HEK293 (cell line): ENCODE results near the gene PCDHGA5.

Experiments used
- CTCF ChIA-PET: fragments of 350-600 bp; formaldehyde crosslinking; extraction: SDS; loops from one replicate; lab custom pipeline; 2021; ENCODE audit warnings: antibody characterized with exemption; lab: Yijun Ruan, JAX
- POLR2A ChIA-PET: fragments of 300-600 bp; formaldehyde crosslinking; extraction: SDS; loops from one replicate; lab custom pipeline; 2020; ENCODE audit warnings: antibody characterized with exemption, inconsistent platforms; lab: Yijun Ruan, JAX
- H3K27ac ChIP-seq: fragments of 200-500 bp; sonication (Bioruptor generic); 2 replicates; pipeline ENCODE4 v1.5.1; 2014; ENCODE audit warnings: low read depth, low read length, control low read depth, inconsistent platforms; ENCODE audit errors: extremely low read depth
- H3K36me3 ChIP-seq, 2 experiments: fragments of 200-500 bp in 1 of 2; sonication (Bioruptor generic) in 1 of 2; 1 replicate in 1 of 2; 2 replicates in 1 of 2; pipeline ENCODE4 v1.5.1; 2014 to 2017; ENCODE audit warnings: inconsistent platforms in 2 of 2, low read length in 2 of 2; ENCODE audit not compliant: control insufficient read depth in 2 of 2, insufficient read depth in 1 of 2
- H3K4me1 ChIP-seq: fragments of 200-500 bp; sonication (Bioruptor generic); 2 replicates; pipeline ENCODE4 v1.5.1; 2014; ENCODE audit warnings: mild to moderate bottlenecking, low read length, inconsistent platforms; ENCODE audit not compliant: control insufficient read depth, insufficient read depth
- H3K4me3 ChIP-seq: 2 replicates; pipeline ENCODE4 v1.5.1; 2011; ENCODE audit warnings: low read depth, mild to moderate bottlenecking, control low read depth, low read length, moderate library complexity
- H3K9me3 ChIP-seq: fragments of 200-500 bp; sonication (Bioruptor generic); 2 replicates; pipeline ENCODE4 v1.5.1; 2014; ENCODE audit warnings: low read depth, low read length, inconsistent platforms; ENCODE audit not compliant: control insufficient read depth, insufficient read depth
- SALL2 ChIP-seq: fragments of 450-650 bp; formaldehyde crosslinking; IDR thresholded peaks from 2 replicates; pipeline ENCODE4 v1.5.0; 2017; ENCODE audit warnings: missing biosample characterization, mild to moderate bottlenecking, missing genetic modification characterization, borderline replicate concordance
- ZNF133 ChIP-seq: fragments of 450-650 bp; formaldehyde crosslinking; IDR thresholded peaks from 2 replicates; pipeline ENCODE4 v1.5.1; 2016; ENCODE audit warnings: missing biosample characterization, missing genetic modification characterization
- ZNF2 ChIP-seq: fragments of 450-650 bp; formaldehyde crosslinking; IDR thresholded peaks from 2 replicates; pipeline ENCODE4 v1.5.1; 2016; ENCODE audit warnings: missing biosample characterization, missing genetic modification characterization
- ZNF324 ChIP-seq: fragments of 450-650 bp; formaldehyde crosslinking; IDR thresholded peaks from 2 replicates; pipeline ENCODE4 v1.5.1; 2016; ENCODE audit warnings: missing biosample characterization, missing genetic modification characterization
- ZNF510 ChIP-seq: fragments of 450-650 bp; formaldehyde crosslinking; IDR thresholded peaks from 2 replicates; pipeline ENCODE4 v1.5.1; 2018; ENCODE audit warnings: mild to moderate bottlenecking, missing genetic modification characterization, missing biosample characterization; ENCODE audit not compliant: insufficient replicate concordance
- ZNF600 ChIP-seq: fragments of 450-650 bp; formaldehyde crosslinking; IDR thresholded peaks from 2 replicates; pipeline ENCODE4 v1.5.1; 2016; ENCODE audit warnings: missing biosample characterization, missing genetic modification characterization
- ZNF621 ChIP-seq: fragments of 450-650 bp; formaldehyde crosslinking; IDR thresholded peaks from 2 replicates; pipeline ENCODE4 v1.5.1; 2017; ENCODE audit warnings: missing biosample characterization, missing genetic modification characterization
- ZNF654 ChIP-seq: fragments of 450-650 bp; formaldehyde crosslinking; IDR thresholded peaks from 2 replicates; pipeline ENCODE4 v1.5.1; 2016; ENCODE audit warnings: low read depth, missing biosample characterization, missing genetic modification characterization
- TF ChIP-seq, protein P1 (sequence below): fragments of 450-650 bp; formaldehyde crosslinking; IDR thresholded peaks from 2 replicates; pipeline ENCODE4 v1.5.1; 2016; ENCODE audit warnings: missing biosample characterization, missing genetic modification characterization
- TF ChIP-seq, protein P2 (sequence below): fragments of 450-650 bp; formaldehyde crosslinking; IDR thresholded peaks from 2 replicates; pipeline ENCODE4 v1.5.1; 2016; ENCODE audit warnings: missing biosample characterization, missing genetic modification characterization
- TF ChIP-seq, protein P3 (sequence below): fragments of 450-650 bp; formaldehyde crosslinking; IDR thresholded peaks from 2 replicates; pipeline ENCODE4 v1.5.0; 2017; ENCODE audit warnings: missing biosample characterization, missing genetic modification characterization, borderline replicate concordance
- TF ChIP-seq, protein P4 (sequence below): fragments of 450-650 bp; formaldehyde crosslinking; IDR thresholded peaks from 2 replicates; pipeline ENCODE4 v1.5.1; 2016; ENCODE audit warnings: missing biosample characterization, missing genetic modification characterization
- TF ChIP-seq, protein P5 (sequence below): fragments of 450-650 bp; formaldehyde crosslinking; IDR thresholded peaks from 2 replicates; pipeline ENCODE4 v1.5.1; 2017; ENCODE audit warnings: missing biosample characterization, missing genetic modification characterization
- TF ChIP-seq, protein P6 (sequence below): fragments of 450-650 bp; formaldehyde crosslinking; IDR thresholded peaks from 2 replicates; pipeline ENCODE4 v1.5.1; 2016; ENCODE audit warnings: missing biosample characterization, missing genetic modification characterization

Gene PCDHGA5

DNA sequence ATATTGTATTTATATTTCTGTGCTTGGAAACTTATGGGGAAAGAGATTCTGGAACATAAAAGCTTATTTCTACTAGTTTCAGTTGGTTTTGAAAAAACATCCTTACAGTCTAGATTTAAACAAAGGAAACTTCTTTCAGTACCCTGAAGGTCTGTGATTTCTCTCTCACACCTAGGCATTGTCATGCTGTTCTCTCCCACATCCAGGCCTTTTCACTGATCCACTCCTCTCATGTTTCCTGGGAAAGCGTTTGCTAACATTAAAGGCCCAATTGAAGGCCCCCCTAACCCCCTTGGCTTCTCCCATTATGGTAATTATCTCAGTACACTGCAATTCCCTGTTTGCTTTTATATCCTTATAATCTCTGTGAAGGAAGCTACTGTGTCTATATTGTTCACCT lies 21.2 kb upstream of the PCDHGA5 start (continued):
- TF ChIP-seq, protein P1, sequence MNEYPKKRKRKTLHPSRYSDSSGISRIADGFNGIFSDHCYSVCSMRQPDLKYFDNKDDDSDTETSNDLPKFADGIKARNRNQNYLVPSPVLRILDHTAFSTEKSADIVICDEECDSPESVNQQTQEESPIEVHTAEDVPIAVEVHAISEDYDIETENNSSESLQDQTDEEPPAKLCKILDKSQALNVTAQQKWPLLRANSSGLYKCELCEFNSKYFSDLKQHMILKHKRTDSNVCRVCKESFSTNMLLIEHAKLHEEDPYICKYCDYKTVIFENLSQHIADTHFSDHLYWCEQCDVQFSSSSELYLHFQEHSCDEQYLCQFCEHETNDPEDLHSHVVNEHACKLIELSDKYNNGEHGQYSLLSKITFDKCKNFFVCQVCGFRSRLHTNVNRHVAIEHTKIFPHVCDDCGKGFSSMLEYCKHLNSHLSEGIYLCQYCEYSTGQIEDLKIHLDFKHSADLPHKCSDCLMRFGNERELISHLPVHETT (tag by site-specific recombination) = no peak
- TF ChIP-seq ZNF324 (tag by site-specific recombination) = no peak

DNA sequence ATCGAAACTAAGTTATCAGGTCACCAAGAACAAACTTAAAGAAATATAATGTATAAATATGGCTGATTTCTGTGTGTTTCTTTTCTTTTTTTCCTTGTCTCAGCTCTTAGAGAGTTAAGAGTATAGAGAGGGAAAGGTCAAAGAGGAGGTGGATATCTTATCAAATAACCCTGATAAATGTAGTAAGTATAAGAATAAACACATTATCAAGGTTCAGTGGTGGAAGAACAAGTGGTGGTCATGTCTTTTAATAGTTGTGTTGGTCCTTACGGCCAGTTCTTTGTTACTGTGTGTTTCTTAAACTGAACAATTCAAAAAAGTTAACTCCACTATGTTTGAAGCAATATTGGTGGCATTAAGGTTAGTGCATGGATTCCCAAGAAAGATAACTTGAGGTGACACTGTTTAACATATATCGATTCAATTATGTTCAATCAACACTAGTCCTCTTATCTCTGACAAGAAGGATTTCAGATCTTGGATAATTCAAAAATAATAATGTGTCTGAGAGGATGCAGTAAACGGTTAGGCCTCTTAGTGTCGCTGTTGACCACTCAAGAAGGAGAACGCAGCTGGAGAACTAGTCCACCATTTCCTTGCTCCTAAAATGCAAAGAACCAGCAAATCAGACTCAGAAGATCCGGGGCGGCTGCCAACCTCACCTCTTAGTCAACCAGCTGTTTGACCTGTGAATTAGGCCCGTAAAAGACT lies 20.6 kb upstream of the PCDHGA5 start, which contains the start of gene PCDHGA3:
Gene PCDHGA3, plus strand, starts transcription at position 588 of the 711 bp plus-strand sequence. CDS start 205 bp downstream, outside the sequence.
- Histone ChIP-seq H3K4me1 (no peaks in the 10 kb centered on the region), H3K9me3 (no peaks in the 10 kb centered on the region), H3K36me3 (no peaks in the 10 kb centered on the region), H3K4me3 (no peak within 1 kb of the TSS), H3K27ac (no peak within 1 kb of the TSS)
- POLR2A ChIA-PET = interaction anchor here (1.0 kb wide), 1 partner anchor 23 kb away, joined by 6 read pairs; the partner anchor contains the start of gene TAF7
- CTCF ChIA-PET = interaction anchor here (0.6 to 3.3 kb wide), 13 partner anchors 9 to 223 kb away, joined by 3 to 21 read pairs (median 7); partner anchors contain the start of genes PCDHGA1, PCDHGA5, PCDHGB5 and TAF7
- TF ChIP-seq ZNF133 (tag by site-specific recombination) = no peak
- TF ChIP-seq, protein P2, sequence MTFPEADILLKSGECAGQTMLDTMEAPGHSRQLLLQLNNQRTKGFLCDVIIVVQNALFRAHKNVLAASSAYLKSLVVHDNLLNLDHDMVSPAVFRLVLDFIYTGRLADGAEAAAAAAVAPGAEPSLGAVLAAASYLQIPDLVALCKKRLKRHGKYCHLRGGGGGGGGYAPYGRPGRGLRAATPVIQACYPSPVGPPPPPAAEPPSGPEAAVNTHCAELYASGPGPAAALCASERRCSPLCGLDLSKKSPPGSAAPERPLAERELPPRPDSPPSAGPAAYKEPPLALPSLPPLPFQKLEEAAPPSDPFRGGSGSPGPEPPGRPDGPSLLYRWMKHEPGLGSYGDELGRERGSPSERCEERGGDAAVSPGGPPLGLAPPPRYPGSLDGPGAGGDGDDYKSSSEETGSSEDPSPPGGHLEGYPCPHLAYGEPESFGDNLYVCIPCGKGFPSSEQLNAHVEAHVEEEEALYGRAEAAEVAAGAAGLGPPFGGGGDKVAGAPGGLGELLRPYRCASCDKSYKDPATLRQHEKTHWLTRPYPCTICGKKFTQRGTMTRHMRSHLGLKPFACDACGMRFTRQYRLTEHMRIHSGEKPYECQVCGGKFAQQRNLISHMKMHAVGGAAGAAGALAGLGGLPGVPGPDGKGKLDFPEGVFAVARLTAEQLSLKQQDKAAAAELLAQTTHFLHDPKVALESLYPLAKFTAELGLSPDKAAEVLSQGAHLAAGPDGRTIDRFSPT (tag by site-specific recombination) = no peak
- peak; percentile 30; the same call in 1 of the 2 replicates for TF ChIP-seq ZNF2 (tag by site-specific recombination)
- no peak for TF ChIP-seq ZNF510 (tag by site-specific recombination)
- no peak for TF ChIP-seq SALL2
- peak; percentile 20; the same call in 1 of the 2 replicates for TF ChIP-seq ZNF654 (tag by site-specific recombination)

DNA sequence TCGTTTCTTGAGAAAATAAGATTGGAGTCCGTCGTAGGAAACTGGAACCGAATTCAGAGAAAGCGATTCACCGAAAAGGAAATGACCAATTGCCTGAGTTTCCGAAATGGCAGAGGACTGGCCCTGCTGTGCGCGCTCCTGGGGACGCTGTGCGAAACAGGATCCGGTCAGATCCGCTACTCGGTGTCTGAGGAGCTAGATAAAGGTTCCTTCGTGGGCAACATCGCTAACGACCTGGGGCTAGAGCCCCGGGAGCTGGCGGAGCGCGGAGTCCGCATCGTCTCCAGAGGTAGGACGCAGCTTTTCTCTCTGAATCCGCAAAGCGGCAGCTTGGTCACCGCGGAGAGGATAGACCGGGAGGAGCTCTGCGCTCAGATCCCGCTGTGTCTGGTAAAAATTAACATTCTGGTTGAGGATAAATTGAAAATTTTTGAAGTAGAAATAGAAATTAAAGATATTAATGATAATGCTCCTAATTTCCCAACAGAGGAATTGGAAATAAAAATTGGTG lies 20.0 kb upstream of the PCDHGA5 start:
- no peaks in the 10 kb centered on the region for H3K9me3 ChIP-seq
- POLR2A ChIA-PET = interaction anchor here (1.0 kb wide), 1 partner anchor 24 kb away, joined by 6 read pairs; the partner anchor contains the start of gene TAF7
- CTCF ChIA-PET = interaction anchor here (0.7 to 3.3 kb wide), 10 partner anchors 10 to 223 kb away, joined by 3 to 21 read pairs (median 6); partner anchors contain the start of genes PCDHGA1, PCDHGA11, PCDHGA4 and TAF7

More for the DNA sequence above, 20.0 kb upstream of the PCDHGA5 start:
- Histone ChIP-seq H3K36me3 (no peaks in the 10 kb centered on the region), H3K4me3 (no peak overlapping the region), H3K4me1 (no peaks in the 10 kb centered on the region), H3K27ac (no peak overlapping the region)
- TF ChIP-seq, protein P3, sequence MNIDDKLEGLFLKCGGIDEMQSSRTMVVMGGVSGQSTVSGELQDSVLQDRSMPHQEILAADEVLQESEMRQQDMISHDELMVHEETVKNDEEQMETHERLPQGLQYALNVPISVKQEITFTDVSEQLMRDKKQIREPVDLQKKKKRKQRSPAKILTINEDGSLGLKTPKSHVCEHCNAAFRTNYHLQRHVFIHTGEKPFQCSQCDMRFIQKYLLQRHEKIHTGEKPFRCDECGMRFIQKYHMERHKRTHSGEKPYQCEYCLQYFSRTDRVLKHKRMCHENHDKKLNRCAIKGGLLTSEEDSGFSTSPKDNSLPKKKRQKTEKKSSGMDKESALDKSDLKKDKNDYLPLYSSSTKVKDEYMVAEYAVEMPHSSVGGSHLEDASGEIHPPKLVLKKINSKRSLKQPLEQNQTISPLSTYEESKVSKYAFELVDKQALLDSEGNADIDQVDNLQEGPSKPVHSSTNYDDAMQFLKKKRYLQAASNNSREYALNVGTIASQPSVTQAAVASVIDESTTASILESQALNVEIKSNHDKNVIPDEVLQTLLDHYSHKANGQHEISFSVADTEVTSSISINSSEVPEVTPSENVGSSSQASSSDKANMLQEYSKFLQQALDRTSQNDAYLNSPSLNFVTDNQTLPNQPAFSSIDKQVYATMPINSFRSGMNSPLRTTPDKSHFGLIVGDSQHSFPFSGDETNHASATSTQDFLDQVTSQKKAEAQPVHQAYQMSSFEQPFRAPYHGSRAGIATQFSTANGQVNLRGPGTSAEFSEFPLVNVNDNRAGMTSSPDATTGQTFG (tag by site-specific recombination) = no peak
- TF ChIP-seq ZNF600 (tag by site-specific recombination) (no peak), ZNF621 (no peak)
- TF ChIP-seq, protein P4, sequence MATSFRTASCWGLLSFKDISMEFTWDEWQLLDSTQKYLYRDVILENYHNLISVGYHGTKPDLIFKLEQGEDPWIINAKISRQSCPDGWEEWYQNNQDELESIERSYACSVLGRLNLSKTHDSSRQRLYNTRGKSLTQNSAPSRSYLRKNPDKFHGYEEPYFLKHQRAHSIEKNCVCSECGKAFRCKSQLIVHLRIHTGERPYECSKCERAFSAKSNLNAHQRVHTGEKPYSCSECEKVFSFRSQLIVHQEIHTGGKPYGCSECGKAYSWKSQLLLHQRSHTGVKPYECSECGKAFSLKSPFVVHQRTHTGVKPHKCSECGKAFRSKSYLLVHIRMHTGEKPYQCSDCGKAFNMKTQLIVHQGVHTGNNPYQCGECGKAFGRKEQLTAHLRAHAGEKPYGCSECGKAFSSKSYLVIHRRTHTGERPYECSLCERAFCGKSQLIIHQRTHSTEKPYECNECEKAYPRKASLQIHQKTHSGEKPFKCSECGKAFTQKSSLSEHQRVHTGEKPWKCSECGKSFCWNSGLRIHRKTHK (tag by site-specific recombination) = no peak
- TF ChIP-seq, protein P5, sequence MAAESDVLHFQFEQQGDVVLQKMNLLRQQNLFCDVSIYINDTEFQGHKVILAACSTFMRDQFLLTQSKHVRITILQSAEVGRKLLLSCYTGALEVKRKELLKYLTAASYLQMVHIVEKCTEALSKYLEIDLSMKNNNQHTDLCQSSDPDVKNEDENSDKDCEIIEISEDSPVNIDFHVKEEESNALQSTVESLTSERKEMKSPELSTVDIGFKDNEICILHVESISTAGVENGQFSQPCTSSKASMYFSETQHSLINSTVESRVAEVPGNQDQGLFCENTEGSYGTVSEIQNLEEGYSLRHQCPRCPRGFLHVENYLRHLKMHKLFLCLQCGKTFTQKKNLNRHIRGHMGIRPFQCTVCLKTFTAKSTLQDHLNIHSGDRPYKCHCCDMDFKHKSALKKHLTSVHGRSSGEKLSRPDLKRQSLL (tag by site-specific recombination) = no peak
- TF ChIP-seq, protein P6, sequence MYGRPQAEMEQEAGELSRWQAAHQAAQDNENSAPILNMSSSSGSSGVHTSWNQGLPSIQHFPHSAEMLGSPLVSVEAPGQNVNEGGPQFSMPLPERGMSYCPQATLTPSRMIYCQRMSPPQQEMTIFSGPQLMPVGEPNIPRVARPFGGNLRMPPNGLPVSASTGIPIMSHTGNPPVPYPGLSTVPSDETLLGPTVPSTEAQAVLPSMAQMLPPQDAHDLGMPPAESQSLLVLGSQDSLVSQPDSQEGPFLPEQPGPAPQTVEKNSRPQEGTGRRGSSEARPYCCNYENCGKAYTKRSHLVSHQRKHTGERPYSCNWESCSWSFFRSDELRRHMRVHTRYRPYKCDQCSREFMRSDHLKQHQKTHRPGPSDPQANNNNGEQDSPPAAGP (tag by site-specific recombination) = no peak
- TF ChIP-seq, protein P1 (tag by site-specific recombination) = no peak
